AG09319 (cell line): ENCODE measurements around the gene SLC6A11.

Experiments used
- DNase-seq: peaks from one replicate; pipeline ENCODE4 v3.0.0-alpha.2; 2010; ENCODE audit warnings: low read depth; ENCODE audit errors: extremely low read depth
- CTCF ChIP-seq: IDR thresholded peaks from 2 replicates; pipeline ENCODE4 v1.5.1; 2011; ENCODE audit warnings: low read depth, mild to moderate bottlenecking, inconsistent platforms, low read length, moderate library complexity

The SLC6A11 gene

GRCh38 chr3:10823516-10823818 is 7.4 kb downstream of the SLC6A11 start:
- no peak for DNase-seq
- no peak for TF ChIP-seq CTCF

GRCh38 chr3:10824468-10824867 is 8.4 kb downstream of the SLC6A11 start:
- no peak for TF ChIP-seq CTCF
- DNase-seq = no peak

GRCh38 chr3:10833855-10834414 is 17.9 kb downstream of the SLC6A11 start:
- no peak for DNase-seq
- TF ChIP-seq CTCF = no peak

- DNase-seq = no peak
- TF ChIP-seq CTCF = no peak
These were observed 18.9 kb downstream of the SLC6A11 start for GRCh38 chr3:10834951-10835350.

- no peak for DNase-seq
- TF ChIP-seq CTCF = no peak
These were observed 19.4 kb downstream of the SLC6A11 start for GRCh38 chr3:10835406-10835805.

- no peak for TF ChIP-seq CTCF
- DNase-seq = no peak
These were observed 20.6 kb downstream of the SLC6A11 start for GRCh38 chr3:10836676-10837075.

- no peak for TF ChIP-seq CTCF
- DNase-seq = no peak
These were observed 21.8 kb downstream of the SLC6A11 start for GRCh38 chr3:10837849-10838248.
